CD4-positive, alpha-beta T cell treated with Interleukin-15 for 4 hours (primary cell): ENCODE data around the gene ACO1.

Experiments used
- DNase-seq: peaks from one replicate; pipeline ENCODE4 v3.0.0-alpha.2; 2020; ENCODE audit warnings: low spot score

The ACO1 gene

GRCh38 chr9:32490601-32491000, 106.2 kb downstream of the ACO1 start:
- DNase-seq, result no peak

GRCh38 chr9:32497921-32498320, 113.5 kb downstream of the ACO1 start:
- no peak for DNase-seq

DNA sequence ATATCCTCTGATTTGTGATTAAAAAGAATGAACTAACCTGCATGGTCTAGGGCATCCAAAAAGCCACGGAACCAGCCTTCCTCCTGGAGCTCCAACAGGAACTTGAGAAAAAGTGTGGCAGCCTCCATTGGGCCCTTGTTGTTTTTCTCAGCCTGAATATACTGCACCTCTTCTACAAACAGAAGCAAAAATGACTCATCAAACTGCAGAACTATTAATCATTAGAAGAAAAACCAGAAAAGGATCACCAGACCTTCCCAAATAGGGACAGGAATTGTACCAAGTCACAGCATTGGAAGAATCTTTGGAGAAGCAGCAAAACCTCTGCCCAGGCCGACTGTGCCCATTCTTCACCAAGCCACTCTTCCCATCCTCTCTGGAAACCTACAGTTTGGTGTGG, 116.3 kb downstream of the ACO1 start:
- DNase-seq, result no peak

GRCh38 chr9:32501868-32502267, 117.4 kb downstream of the ACO1 start:
- DNase-seq, result no peak

GRCh38 chr9:32502464-32502863, 118.0 kb downstream of the ACO1 start:
- DNase-seq, result no peak

DNA sequence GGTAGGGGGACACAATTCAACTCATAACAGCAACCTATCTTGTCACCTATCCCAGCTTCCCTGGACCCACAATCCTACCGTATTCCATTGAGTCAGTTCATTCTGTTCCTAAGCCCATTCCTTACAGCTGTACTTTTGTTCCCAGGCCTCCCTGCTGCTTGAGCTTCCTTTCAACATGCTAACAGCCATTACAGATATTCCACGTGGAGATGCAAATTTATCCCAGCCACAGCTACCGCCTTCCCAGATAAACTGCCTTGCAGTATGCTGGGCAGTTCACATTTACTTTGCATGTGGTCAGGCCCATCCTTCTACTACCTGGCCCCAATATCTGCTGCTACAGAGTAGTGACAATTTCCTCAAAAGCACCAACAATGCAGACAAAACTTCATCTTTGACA, 118.6 kb downstream of the ACO1 start:
- no peak for DNase-seq
